Lower leg skin (tissue), 3 donors: ENCODE results near the gene TSKU.
"Not testable (repeated sequence)": the region's sequence is repeated elsewhere in the genome, so short reads cannot be mapped to it uniquely, and the experiment has no call there.

Experiments used
- POLR2A ChIP-seq, 2 donors: fragments of 450-650 bp; IDR thresholded peaks; one replicate each; pipeline ENCODE4 v1.6.1; 2016 to 2017; ENCODE audit warnings: antibody characterized with exemption in 2 of 2, mild to moderate bottlenecking in 1 of 2, moderate library complexity in 1 of 2
- TF ChIP-seq, protein P1 (sequence below), 3 donors: fragments of 450-650 bp; IDR thresholded peaks; one replicate each; pipeline ENCODE4 v1.5.1; 2016; ENCODE audit warnings: antibody characterized with exemption in 3 of 3, mild to moderate bottlenecking in 3 of 3, moderate library complexity in 2 of 3

DNA sequence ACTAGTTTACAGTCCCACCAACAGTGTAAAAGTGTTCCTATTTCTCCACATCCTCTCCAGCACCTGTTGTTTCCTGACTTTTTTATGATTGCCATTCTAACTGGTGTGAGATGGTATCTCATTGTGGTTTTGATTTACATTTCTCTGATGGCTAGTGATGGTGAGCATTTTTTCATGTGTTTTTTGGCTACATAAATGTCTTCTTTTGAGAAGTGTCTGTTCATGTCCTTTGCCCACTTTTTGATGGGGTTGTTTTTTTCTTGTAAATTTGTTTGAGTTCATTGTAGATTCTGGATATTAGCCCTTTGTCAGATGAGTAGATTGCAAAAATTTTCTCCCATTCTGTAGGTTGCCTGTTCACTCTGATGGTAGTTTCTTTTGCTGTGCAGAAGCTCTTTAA is 43.8 kb downstream of the TSKU start:
- TF ChIP-seq, protein P1, sequence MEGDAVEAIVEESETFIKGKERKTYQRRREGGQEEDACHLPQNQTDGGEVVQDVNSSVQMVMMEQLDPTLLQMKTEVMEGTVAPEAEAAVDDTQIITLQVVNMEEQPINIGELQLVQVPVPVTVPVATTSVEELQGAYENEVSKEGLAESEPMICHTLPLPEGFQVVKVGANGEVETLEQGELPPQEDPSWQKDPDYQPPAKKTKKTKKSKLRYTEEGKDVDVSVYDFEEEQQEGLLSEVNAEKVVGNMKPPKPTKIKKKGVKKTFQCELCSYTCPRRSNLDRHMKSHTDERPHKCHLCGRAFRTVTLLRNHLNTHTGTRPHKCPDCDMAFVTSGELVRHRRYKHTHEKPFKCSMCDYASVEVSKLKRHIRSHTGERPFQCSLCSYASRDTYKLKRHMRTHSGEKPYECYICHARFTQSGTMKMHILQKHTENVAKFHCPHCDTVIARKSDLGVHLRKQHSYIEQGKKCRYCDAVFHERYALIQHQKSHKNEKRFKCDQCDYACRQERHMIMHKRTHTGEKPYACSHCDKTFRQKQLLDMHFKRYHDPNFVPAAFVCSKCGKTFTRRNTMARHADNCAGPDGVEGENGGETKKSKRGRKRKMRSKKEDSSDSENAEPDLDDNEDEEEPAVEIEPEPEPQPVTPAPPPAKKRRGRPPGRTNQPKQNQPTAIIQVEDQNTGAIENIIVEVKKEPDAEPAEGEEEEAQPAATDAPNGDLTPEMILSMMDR (IDR thresholded peaks at IDR 0.05), result not testable (repeated sequence)
- TF ChIP-seq POLR2A (IDR thresholded peaks at IDR 0.05), result not testable (repeated sequence)
